ENCODE results near the gene AQP3.

GRCh38 chr9:33434317-33435105, 12.9 kb downstream of the AQP3 start:
- no peak for TF ChIP-seq CTCF (IDR thresholded peaks at IDR 0.05 in 4 of 5, conservative IDR thresholded peaks at IDR 0.05 in 1 of 5)
- no peak for TF ChIP-seq POLR2A (IDR thresholded peaks at IDR 0.05)

All from gastrocnemius medialis (tissue), 4 donors.